CD4-positive, CD25-positive, alpha-beta regulatory T cell (primary cell): Measurements from ENCODE around the gene HOXD1. TPM values are rescaled to one million over a fixed set of nuclear protein-coding genes. Genes with fewer than 3 reads are reported as not detected.
A peak's percentile ranks its signal among the peaks of the same experiment; 100 is the strongest.

ENCODE experiments used
- ATAC-seq, 2 donors: fragments of 150-1000 bp; cut with Tn5 transposase; one replicate each; pipeline ENCODE4 v1.10.0; 2021; ENCODE audit warnings: low read depth in 2 of 2, moderate number of reproducible peaks in 2 of 2, moderate library complexity in 1 of 2
- DNase-seq, 3 donors: peaks; one replicate each; pipeline versions ENCODE4 v3.0.0 to v3.0.0-alpha.2; 2012 to 2022; ENCODE audit warnings: mixed read lengths in 1 of 3
- H3K27ac ChIP-seq: one replicate; pipeline ENCODE4 v1.7.0; 2013; ENCODE audit warnings: mild to moderate bottlenecking, low read length; ENCODE audit not compliant: insufficient read depth, poor library complexity, severe bottlenecking
- H3K27me3 ChIP-seq: one replicate; pipeline ENCODE4 v1.7.0; 2013; ENCODE audit warnings: low read length; ENCODE audit not compliant: control insufficient read depth, insufficient read depth
- H3K36me3 ChIP-seq: one replicate; pipeline ENCODE4 v1.7.0; 2013; ENCODE audit warnings: mild to moderate bottlenecking, low read length, moderate library complexity; ENCODE audit not compliant: control insufficient read depth, insufficient read depth
- H3K4me1 ChIP-seq: 2 replicates; pipeline ENCODE4 v1.7.0; 2013; ENCODE audit warnings: mild to moderate bottlenecking, low read length; ENCODE audit not compliant: insufficient read depth, control insufficient read depth, poor library complexity, severe bottlenecking
- H3K4me3 ChIP-seq: one replicate; pipeline ENCODE4 v1.7.0; 2013; ENCODE audit warnings: low read depth, mild to moderate bottlenecking, low read length, moderate library complexity
- H3K9me3 ChIP-seq, 2 experiments: 1 replicate in 1 of 2; 2 replicates in 1 of 2; pipeline ENCODE4 v1.7.0; 2013; ENCODE audit warnings: low read length in 2 of 2, mild to moderate bottlenecking in 1 of 2, moderate library complexity in 1 of 2; ENCODE audit not compliant: control insufficient read depth in 2 of 2
- H3K27ac Mint-ChIP-seq, 3 donors: one replicate each; pipeline ENCODE4 v1.8.0; 2020 to 2022; ENCODE audit warnings: mild to moderate bottlenecking in 3 of 3, mixed read lengths in 3 of 3, moderate library complexity in 2 of 3
- H3K27me3 Mint-ChIP-seq: one replicate; pipeline ENCODE4 v1.8.0; 2022; ENCODE audit warnings: mild to moderate bottlenecking, mixed read lengths
- H3K36me3 Mint-ChIP-seq: one replicate; pipeline ENCODE4 v1.8.0; 2020; ENCODE audit warnings: mixed read lengths
- H3K4me1 Mint-ChIP-seq, 4 donors: one replicate each; pipeline ENCODE4 v1.8.0; 2020 to 2022; ENCODE audit warnings: mixed read lengths in 4 of 4, mild to moderate bottlenecking in 1 of 4
- H3K4me3 Mint-ChIP-seq, 4 donors: one replicate each; pipeline ENCODE4 v1.8.0; 2020 to 2022; ENCODE audit warnings: mild to moderate bottlenecking in 4 of 4, mixed read lengths in 4 of 4, moderate library complexity in 3 of 4
- H3K9me3 Mint-ChIP-seq, 7 donors: one replicate each; pipeline ENCODE4 v1.8.0; 2020 to 2022; ENCODE audit warnings: mixed read lengths in 7 of 7, mild to moderate bottlenecking in 3 of 7, moderate library complexity in 2 of 7
- polyA plus RNA-seq, 4 donors: library from polyadenylated mRNA; unstranded; fragments of 300-500 nt; fragmentation: Illumina TruSeq; gene quantifications; one replicate each; pipeline ENCODE4 v1.2.3, GENCODE V29; 2021
- total RNA-seq: library from RNA; stranded (reverse); gene quantifications from one replicate; pipeline ENCODE4 v1.2.3, GENCODE V29; 2022

The HOXD1 gene
- total and polyA plus RNA-seq, 5 donors from 2014 or later: not detected

GRCh38 chr2:176160986-176161824, 27.3 kb upstream of the HOXD1 start:
- Mint-ChIP-seq H3K4me1 (peaks cover 0 to 21% (median 3%) of the 10 kb centered on the region in 4 donors), H3K9me3 (peaks cover 0 to 12% (median 4%) of the 10 kb centered on the region in 7 donors), H3K36me3 (peaks cover 4% of the 10 kb centered on the region), H3K27me3 (peaks cover 95% of the 10 kb centered on the region), H3K4me3 (peak overlapping the region in 1 of 4 donors; percentile 35), H3K27ac (peak overlapping the region in 1 of 3 donors; percentile 75)
- no peak for DNase-seq
- H3K36me3 ChIP-seq: no peaks in the 10 kb centered on the region
- ATAC-seq: no peak
- H3K4me1 ChIP-seq: peaks cover 6% of the 10 kb centered on the region
- H3K9me3 ChIP-seq: no peaks in the 10 kb centered on the region
- no peak overlapping the region for H3K27ac ChIP-seq
- peaks cover 38% of the 10 kb centered on the region for H3K27me3 ChIP-seq
- no peak overlapping the region for H3K4me3 ChIP-seq

DNA sequence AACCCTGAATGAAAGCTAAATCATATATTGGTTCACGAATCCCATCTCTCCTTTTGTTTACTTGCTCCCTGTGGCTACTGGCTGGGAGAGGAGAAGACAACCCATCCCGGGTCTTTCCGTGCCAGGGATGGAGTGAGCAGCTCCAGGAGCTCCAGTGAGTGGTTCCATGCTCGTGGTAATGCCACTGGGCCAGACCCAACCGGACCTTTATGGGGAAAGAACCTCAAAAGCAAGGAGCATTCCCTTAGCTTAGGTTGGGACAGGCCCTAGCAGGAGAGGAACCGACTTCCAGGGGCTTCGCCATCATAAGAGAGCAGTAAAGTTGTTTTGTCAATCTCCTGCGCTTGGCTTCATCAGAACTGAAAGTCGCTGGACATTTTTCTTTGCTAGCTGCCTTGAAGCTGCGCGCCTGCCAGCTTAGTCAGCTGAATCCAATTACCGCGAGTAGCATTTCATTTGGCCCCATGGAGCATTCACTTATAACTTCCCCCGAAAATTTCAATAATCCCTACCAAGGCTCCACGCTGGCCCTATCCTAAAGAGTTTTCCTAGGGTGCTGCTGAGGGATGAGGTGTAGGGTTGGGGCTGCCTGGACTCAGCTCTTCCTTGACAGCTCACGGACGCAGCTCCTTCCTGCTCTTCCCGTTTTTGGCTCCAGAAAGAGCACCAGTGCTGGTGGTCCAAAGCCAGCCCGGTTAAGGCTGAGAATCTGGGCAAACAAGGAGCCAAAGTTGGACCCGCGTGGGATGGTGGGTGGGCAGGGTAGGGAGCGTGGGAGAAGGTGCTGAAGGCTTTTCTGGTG, 26.4 kb upstream of the HOXD1 start:
- peaks cover 44% of the 10 kb centered on the region for H3K27me3 ChIP-seq
- no peak overlapping the region for H3K4me3 ChIP-seq
- no peaks in the 10 kb centered on the region for H3K9me3 ChIP-seq
- Mint-ChIP-seq H3K27me3 (peaks cover 95% of the 10 kb centered on the region), H3K36me3 (peaks cover 4% of the 10 kb centered on the region), H3K4me1 (peaks cover 0 to 21% (median 3%) of the 10 kb centered on the region in 4 donors), H3K9me3 (peaks cover 0 to 12% (median 4%) of the 10 kb centered on the region in 7 donors), H3K4me3 (no peak overlapping the region), H3K27ac (no peak overlapping the region)
- H3K36me3 ChIP-seq: no peaks in the 10 kb centered on the region
- DNase-seq (no peak), ATAC-seq (no peak)
- peaks cover 5% of the 10 kb centered on the region for H3K4me1 ChIP-seq
- H3K27ac ChIP-seq: no peak overlapping the region

DNA sequence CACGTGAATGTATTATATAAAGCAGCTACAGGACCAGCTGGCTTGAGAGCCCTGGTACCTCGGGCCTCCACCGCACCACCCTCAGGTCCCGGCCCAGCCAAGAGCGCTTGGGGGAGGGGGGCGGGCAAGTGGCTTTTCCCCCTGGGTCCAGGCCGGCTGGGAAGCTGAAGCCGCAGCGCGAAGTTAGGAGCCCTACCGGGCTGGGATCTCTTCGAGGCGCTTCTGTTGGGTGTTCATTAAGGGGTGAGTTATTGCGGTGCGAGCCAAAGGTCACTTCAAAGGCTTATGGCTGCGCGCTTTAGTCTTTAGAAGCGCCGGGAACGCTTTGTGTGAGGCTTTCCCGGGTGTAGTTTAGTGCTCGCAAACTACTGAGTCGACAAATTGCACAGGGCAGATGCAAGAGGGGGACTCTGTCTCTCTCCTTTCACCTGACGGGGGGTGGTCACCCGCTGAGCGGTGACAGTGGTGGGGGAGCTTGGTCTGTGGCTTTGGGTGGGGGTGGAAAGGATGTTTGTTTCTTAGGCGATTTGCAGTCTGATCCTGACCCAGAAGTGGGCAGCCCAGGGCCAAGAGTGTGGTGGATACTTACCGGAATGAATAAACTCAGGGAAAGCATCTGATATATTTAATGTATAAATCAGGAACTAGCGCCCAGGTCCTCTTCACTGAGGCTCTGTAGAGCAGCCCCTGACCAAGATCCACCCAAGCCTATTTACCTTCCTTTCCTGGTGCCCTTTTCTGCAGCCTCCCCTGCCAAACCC, 25.4 kb upstream of the HOXD1 start:
- no peaks in the 10 kb centered on the region for H3K4me1 ChIP-seq
- ATAC-seq: no peak
- H3K9me3 ChIP-seq: no peaks in the 10 kb centered on the region
- H3K27ac Mint-ChIP-seq: no peak overlapping the region
- peaks cover 4% of the 10 kb centered on the region for H3K36me3 Mint-ChIP-seq
- no peak overlapping the region for H3K4me3 ChIP-seq
- peak overlapping the region in 1 of 4 donors; percentile 57 for H3K4me3 Mint-ChIP-seq
- H3K27me3 ChIP-seq: peaks cover 47% of the 10 kb centered on the region
- H3K9me3 Mint-ChIP-seq: peaks cover 0 to 10% (median 4%) of the 10 kb centered on the region in 7 donors
- H3K27me3 Mint-ChIP-seq: peaks cover 96% of the 10 kb centered on the region
- DNase-seq: no peak
- H3K4me1 Mint-ChIP-seq: peaks cover 0 to 18% (median 0%) of the 10 kb centered on the region in 4 donors
- H3K27ac ChIP-seq: no peak overlapping the region
- no peaks in the 10 kb centered on the region for H3K36me3 ChIP-seq

DNA sequence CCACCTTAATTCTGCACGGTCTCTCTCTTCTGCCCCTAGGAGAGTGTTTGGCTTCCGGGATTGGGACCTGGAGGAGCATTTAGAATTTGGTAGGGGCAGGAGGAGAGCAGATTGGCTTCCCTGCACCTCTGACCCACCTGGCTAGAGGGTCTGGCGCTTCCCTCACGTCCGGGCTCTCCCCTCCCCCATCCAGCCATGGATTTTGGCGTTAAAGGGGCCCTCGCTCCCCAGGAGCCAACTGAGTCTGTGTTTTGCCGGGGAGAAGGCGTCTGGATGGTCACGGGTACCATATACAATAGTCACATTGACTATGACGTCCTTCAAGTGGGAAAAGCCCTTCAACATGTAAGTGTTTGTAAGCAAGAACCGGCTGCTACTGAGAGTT, 24.8 kb upstream of the HOXD1 start:
- no peak overlapping the region for H3K4me3 ChIP-seq
- peaks cover 93% of the 10 kb centered on the region for H3K27me3 Mint-ChIP-seq
- no peak overlapping the region for H3K27ac Mint-ChIP-seq
- peaks cover 47% of the 10 kb centered on the region for H3K27me3 ChIP-seq
- H3K9me3 ChIP-seq: no peaks in the 10 kb centered on the region
- no peak for DNase-seq
- ATAC-seq: no peak
- no peaks in the 10 kb centered on the region for H3K4me1 ChIP-seq
- no peak overlapping the region for H3K4me3 Mint-ChIP-seq
- H3K27ac ChIP-seq: no peak overlapping the region
- H3K4me1 Mint-ChIP-seq: peaks cover 0 to 14% (median 0%) of the 10 kb centered on the region in 4 donors
- peaks cover 0 to 10% (median 4%) of the 10 kb centered on the region in 7 donors for H3K9me3 Mint-ChIP-seq
- peaks cover 4% of the 10 kb centered on the region for H3K36me3 Mint-ChIP-seq
- no peaks in the 10 kb centered on the region for H3K36me3 ChIP-seq

DNA sequence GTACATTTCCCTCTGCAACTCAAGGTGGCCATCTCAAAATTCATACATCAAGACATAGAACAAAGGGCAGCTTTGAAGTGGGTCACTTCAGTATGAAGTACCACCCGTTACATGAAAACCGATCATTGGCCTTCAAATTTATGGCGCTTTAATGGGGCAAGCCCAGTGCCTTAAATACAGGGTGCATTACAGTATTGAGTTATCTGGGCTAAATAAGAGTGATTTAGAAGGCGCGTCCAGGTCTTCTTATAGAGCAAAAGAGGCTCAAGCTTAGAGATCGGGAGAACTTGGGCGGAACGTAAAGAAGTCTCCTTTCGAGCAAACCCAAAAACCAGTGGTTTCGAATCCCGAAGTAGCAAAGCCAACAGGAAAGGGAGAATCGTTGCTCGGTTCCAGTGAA, 24.3 kb upstream of the HOXD1 start:
- DNase-seq (no peak), ATAC-seq (no peak)
- H3K4me1 ChIP-seq: no peaks in the 10 kb centered on the region
- H3K27me3 ChIP-seq: peaks cover 47% of the 10 kb centered on the region
- H3K27ac Mint-ChIP-seq: no peak overlapping the region
- peaks cover 4% of the 10 kb centered on the region for H3K36me3 Mint-ChIP-seq
- no peak overlapping the region for H3K27ac ChIP-seq
- H3K4me1 Mint-ChIP-seq: peaks cover 0 to 14% (median 0%) of the 10 kb centered on the region in 4 donors
- no peaks in the 10 kb centered on the region for H3K9me3 ChIP-seq
- peaks cover 0 to 10% (median 4%) of the 10 kb centered on the region in 7 donors for H3K9me3 Mint-ChIP-seq
- H3K27me3 Mint-ChIP-seq: peaks cover 93% of the 10 kb centered on the region
- H3K36me3 ChIP-seq: no peaks in the 10 kb centered on the region
- H3K4me3 ChIP-seq: no peak overlapping the region
- H3K4me3 Mint-ChIP-seq: peak overlapping the region in 1 of 4 donors; percentile 61

DNA sequence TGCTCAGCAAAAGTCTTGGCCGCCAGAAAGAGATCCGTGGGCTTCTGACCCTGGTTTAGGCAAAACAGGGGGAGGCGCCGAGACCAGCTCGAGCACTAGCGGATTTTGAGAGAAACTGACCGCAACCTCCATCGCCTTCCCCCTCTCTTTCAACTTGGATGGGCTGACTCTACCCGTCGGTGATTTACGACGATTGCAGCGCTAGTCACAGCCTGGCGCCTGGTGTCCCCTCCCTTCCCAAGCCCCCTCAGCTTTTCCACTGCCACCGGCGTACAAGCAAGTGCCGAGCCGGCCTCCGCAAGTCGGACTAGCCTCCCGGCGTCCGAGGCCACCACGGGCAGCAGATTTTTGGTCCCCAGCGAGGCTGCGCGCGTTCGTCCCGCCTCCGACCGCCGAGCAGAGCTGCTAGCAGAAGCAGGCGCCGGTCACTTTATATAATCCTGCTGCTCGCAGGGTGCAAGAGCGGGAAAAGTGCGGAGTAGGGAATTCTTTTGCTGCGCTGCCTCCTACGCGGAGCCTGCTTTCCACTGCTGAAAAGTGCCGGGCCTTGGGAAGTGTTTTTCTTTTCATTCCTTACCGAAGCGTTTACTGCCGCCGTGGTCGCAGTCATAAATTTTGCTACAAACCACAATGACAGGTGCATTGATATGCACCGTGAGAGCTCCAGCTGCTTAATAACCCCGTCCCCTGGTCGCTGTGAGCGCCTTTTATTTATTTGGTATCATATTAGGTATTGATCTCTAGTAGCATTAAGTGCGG, 23.7 kb upstream of the HOXD1 start:
- peaks cover 4% of the 10 kb centered on the region for H3K36me3 Mint-ChIP-seq
- ATAC-seq (no peak), DNase-seq (no peak)
- peaks cover 0 to 12% (median 0%) of the 10 kb centered on the region in 4 donors for H3K4me1 Mint-ChIP-seq
- peaks cover 93% of the 10 kb centered on the region for H3K27me3 Mint-ChIP-seq
- Histone ChIP-seq H3K4me3 (no peak overlapping the region), H3K36me3 (no peaks in the 10 kb centered on the region), H3K9me3 (no peaks in the 10 kb centered on the region), H3K4me1 (no peaks in the 10 kb centered on the region), H3K27ac (no peak overlapping the region), H3K27me3 (peaks cover 42% of the 10 kb centered on the region)
- peaks cover 0 to 10% (median 5%) of the 10 kb centered on the region in 7 donors for H3K9me3 Mint-ChIP-seq
- H3K4me3 Mint-ChIP-seq: peak overlapping the region in 1 of 4 donors; percentile 61
- H3K27ac Mint-ChIP-seq: no peak overlapping the region
